NCI-H2171 treated with DMSO at 0.1 percent for 48 hours (cell line): Measurements from ENCODE around the gene SBF1.

Experiments used
- DNase-seq: peaks from one replicate; lab custom pipeline; 2025; lab: John Stamatoyannopoulos, UW

The SBF1 gene

GRCh38 chr22:50485221-50486131, 10.6 kb upstream of the SBF1 start:
- peak; percentile 31 for DNase-seq

DNA sequence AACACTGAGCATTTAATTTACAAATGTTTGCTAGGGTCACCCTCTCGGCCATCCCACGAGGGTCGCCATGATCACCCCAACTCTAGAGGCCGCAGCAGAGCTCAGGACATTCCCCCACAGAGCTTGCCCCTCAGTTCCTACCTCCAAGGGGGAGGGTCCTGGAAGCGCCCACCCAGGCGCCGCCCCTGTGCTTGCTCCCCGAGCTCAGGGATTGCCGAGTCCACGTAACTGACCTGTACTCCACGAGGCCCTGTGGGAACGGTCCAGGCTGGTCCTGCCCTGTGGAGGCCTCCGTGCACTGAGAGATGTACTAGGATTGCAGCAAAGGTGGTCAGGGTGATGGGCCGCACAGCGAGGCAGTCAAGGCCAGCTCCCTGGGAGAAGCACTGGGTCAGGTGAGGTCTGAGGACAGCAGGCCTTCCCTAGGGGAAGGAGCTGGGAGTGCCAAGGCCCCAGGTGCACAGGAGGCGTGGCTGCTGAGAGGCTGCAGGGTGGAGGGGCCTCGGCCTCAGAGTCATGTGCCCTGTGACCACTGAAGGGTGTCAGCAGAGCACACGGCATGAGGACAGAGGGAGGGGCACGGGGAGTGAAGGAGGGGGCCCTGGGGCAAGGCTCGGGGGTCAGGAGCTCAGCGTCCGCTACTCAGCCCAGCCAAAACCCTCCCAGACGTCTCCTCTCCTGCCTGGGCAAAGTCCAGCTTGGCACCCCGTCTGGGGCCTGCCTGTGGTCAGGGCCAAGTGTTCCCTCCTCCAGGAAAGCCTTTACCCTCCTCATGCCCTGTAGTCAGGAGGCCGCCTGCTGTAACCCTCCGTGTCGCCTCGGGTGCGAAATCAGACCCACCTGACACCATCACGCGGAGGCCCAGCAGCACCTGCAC, 9.4 kb upstream of the SBF1 start:
- no peak for DNase-seq

DNA sequence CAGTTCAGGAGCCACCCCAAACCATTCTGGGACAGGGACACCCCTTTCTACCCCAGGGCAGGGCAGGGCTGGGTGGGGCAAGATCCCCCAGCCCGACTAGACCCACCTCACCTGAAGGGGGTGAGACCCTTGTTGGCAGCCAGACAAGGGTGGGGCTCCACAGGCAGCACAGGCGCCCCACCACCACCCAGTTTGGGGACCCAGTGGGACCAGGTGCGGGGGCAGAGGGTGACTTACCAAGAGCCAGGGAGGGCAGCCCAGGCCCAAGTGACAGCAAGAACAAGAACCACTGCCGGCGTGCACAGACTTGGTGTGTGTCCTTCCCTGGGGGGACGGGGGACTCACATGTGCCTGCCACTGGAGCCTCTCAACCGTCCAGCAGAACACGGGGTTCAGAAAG, 8.7 kb upstream of the SBF1 start:
- no peak for DNase-seq

- peak; percentile 79 for DNase-seq
Measured at GRCh38 chr22:50483106-50483505, 8.3 kb upstream of the SBF1 start.

GRCh38 chr22:50482107-50483074, 7.6 kb upstream of the SBF1 start:
- DNase-seq: peak; percentile 52

DNA sequence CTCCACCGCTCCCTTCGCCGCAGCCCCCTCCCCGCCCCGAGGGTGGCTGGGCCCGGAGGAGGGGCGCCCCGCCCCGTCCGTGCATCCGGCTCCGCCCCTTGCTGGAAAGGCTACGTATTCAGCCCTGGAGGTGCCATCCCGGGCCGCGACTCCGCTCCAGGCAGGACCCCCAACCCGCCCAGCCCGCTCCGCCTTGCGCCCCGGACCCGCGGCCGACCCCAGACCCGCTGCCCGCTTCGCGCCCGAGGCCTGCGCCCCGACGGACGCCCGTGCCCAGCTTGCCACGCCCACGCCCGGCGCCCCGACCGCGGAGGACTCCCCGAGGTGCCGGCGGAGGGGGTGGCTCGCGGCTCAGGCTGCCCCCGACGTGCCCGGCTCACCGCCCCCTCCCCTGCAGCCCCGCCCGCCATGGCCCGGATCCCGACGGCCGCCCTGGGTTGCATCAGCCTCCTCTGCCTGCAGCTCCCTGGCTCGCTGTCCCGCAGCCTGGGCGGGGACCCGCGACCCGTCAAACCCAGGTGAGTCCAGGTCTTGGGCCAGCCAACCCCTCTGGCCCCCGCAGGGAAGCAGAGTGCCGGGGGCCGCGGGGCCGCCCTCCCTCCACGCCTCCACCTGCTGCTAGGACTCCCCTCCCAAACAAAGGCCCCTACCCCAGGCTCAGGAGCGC, 6.7 kb upstream of the SBF1 start, which contains the start of gene ADM2:
Gene ADM2, plus strand, starts transcription at position 104 of the 667 bp plus-strand sequence. Its CDS starts 305 bp downstream, at position 409.
- DNase-seq: no peak

GRCh38 chr22:50481045-50481439, 6.2 kb upstream of the SBF1 start:
- no peak for DNase-seq

- no peak for DNase-seq
Measured at GRCh38 chr22:50479721-50480120, 4.9 kb upstream of the SBF1 start.

GRCh38 chr22:50477923-50478322, 3.1 kb upstream of the SBF1 start:
- DNase-seq: no peak

- DNase-seq: peak; percentile 53
Measured at GRCh38 chr22:50476868-50477267, 2.0 kb upstream of the SBF1 start.

DNA sequence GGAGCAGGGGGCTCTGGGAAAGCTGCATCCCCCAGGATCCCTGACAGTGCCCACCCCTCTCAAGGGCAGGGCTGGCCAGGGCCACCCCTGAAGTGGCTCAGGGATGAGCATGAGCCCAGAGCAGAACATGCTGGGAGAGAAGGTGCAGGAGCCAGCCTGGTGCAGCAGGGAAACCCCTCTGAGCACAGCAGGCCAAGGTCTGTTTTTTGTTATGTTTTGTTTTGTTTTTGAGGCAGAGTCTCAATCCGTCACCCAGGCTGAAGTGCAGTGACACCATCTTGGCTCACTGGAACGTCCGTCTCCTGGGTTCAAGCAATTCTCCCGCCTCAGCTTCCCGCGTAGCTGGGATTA, 792 bp upstream of the SBF1 start:
- DNase-seq: no peak

DNA sequence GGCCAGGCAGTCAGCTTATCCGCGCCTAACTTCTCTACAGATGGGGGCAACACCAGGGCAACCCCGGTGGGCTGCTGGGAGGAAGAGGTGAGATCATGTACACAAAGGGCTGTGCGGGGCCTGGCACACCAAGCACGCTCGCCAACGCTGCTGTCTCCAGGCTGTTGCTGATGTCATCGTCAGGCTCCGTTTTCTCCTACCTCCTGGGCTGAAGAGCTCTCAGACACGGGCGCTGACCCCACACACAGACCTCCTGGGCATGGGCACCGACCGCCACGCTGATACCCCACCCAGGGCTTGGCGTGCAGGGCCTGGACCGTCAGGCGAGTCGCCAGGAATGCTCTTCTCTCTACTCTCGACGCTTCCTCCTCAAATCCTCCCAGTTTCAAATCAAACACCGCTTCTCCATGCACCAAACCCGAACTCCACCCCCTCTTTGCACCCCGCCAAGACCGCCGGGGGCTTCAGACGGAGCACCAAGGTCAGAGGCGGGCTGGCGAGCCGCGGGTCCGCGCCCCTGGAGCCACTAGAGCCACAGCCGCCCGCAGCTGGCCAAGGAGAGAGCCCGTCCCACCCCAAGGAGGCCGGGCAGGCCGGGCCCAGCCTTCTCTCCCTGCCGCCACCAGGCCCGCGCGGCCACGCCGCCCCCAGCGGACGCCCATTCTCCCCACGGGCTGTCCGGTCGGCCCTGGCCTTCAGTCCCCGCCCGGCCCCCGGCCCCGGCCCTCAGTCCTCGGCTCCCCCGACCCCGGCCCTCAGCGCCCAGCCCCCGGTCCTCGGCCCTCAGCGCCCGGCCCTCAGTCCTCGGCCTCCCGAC, 772 bp downstream of the SBF1 start:
- no peak for DNase-seq

- DNase-seq: no peak
Measured at GRCh38 chr22:50473088-50473487, 1.7 kb downstream of the SBF1 start.

DNA sequence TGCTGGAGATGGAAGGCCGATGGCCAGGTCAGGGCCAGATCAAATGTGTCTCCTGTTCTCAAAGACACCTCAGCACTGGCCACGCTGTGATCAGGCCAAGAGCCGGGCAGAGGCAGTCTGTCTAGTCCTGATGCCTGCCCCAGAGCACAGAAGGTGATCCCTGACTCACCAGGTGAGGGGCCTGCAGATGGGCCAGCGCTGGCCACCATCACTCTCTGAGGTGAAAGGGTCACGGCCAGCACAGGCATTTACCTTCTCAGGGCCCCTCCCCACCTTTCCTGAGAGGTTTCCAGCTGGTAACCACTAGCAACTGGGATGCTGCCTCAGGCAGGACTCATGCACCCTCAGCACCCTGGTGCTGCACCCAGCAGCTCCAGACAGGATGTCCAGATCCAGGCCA, 2.9 kb downstream of the SBF1 start:
- DNase-seq: no peak

- no peak for DNase-seq
Measured at GRCh38 chr22:50471197-50471847, 3.5 kb downstream of the SBF1 start.

GRCh38 chr22:50470491-50470890, 4.3 kb downstream of the SBF1 start:
- peak; percentile 17 for DNase-seq

- peak; percentile 99 for DNase-seq
Measured at GRCh38 chr22:50469377-50470305, 5.2 kb downstream of the SBF1 start.

GRCh38 chr22:50468626-50469025, 6.2 kb downstream of the SBF1 start:
- DNase-seq: no peak
